GM18499 (cell line): ENCODE data around the gene CEND1.

ENCODE experiments used
- ATAC-seq: cut with Tn5 transposase; IDR thresholded peaks from one replicate; pipeline ENCODE4 v1.9.1; 2021; ENCODE audit warnings: moderate number of reproducible peaks; ENCODE audit not compliant: insufficient read depth, unreplicated experiment

Gene CEND1

DNA sequence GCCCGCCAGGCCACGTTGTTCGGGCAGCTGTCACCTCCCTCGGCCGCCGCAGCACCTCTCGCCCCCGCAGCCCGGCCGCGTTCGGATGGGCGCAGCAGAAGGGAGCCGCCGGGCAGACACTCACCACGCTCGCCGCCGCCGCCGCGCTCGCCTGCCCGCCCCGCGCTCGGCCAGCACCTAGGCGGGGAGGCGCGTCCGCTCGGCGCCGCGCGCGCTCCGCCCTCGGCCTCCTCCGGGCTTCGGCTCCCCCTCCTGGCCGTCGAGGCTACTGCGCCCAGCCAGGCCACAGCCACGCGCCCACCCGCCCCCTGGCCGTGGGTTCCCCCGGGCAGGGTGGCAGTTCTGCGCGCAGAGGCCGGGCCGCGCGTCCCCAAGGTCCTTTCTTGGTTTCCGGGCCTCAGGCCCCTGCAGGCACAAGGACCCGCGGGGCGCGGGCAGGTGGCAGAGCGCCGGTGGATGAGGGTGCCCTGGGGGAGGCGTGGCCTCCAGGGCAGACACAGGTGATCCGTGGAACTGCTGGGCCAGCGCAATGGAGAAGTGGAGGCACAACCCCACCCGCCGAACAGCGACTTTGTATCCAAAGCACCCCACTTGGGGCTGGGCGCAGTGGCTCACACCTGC, 8.3 kb upstream of the CEND1 start, which contains the start of gene SLC25A22:
Gene SLC25A22, minus strand, starts transcription at position 189 of the 621 bp plus-strand sequence. CDS start 3,275 bp downstream, outside the sequence.
- no peak for ATAC-seq

GRCh38 chr11:797296-798092, 7.6 kb upstream of the CEND1 start:
- ATAC-seq: no peak

DNA sequence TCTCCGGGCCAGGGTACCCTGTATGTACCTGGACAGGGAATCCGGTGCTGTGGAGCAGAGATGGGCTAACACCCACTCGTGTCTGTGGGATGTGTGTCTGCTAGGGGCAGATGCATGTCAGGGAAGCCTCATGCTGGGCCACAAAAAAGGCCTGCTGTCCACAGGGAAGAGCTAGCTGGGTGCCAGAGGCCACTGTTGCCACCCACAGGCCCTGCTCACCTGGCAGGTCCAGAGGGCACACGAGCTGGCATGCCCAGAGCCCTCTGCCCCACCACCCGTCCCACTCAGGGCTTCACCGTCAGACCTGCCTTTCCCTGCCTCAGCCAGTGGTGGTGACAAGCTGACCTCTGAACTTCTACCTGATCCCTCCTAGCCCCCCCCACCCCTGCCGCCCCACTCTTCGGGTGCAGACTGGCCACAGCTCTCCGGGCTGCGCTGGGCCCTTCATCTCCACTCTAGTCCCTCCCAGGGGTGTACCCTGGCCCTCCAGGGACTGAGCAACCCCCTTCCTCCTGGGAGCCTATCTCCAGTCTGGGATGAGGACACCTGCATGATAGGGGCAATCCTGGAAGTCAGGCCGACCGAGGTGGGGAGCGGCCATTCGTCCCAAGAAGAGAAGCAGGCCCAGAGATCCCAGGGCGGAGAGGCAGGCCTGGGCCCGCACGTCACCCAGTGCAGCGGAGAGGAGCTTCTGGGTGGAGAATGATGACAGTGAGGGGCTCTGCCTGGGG, 6.8 kb upstream of the CEND1 start:
- ATAC-seq: no peak

GRCh38 chr11:795634-796564, 6.0 kb upstream of the CEND1 start:
- no peak for ATAC-seq

DNA sequence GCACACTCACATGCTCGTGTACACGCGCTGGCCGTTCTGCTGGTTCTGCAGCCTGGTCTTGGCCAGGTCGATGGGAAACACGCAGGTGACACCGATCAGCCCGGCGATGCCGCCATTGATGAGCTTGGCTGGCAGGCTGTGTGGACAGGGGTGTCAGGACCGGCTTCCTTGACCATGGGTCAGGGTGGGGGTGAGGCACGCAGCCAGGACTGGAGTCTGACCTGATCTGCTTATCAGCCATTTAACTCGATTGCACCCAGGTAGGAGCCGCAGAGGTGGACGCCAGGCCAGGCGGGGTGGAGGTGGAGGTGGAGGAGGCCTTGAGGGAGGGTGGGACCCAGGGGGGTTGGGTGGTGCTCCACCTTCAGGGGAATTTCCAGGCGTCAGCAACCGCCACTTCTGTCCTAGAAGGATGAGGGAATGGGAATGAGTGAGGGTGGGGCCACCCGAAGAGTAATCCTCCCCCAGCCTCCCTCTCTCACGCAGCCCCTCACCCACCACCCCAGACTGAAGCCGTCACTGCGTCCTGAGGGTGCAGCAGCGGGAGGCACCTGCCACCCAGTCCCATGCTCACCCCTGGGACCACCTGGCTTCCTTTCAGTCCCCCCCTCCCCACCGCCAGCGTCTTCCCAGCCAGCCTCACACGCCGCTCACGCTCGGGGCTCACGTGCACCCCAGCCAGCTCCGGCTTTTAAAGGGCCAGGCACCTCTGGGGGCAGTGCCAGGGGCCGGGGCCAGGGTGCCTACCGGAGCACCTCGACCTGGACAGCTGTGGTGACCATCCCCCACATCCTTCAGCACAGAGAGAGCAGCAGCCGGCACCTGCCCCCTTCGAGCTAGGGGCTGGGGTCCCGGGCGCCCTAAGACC, 5.1 kb upstream of the CEND1 start:
- no peak for ATAC-seq

GRCh38 chr11:794013-794765, 4.3 kb upstream of the CEND1 start:
- ATAC-seq: no peak

- no peak for ATAC-seq
Observed at GRCh38 chr11:793556-793955, 3.7 kb upstream of the CEND1 start.

DNA sequence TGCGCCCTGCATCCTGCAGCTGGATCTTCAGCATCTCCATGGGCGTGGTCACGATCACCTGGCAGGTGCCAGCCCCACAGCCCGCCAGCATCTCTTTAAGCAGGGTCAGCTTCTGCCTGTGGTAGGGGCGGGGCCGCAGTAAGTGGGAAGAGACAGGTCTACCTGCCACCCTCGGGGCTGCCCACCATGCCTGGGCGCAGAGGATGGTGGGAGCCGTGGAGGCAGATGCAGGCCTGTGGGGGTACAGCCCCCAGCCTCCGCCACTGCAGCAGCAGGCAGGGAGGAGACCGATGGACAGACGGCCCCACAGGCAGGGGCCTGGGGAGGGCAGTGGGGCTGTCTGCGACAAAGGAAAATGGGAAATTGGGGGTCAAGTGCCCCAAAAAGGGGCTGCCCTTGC, 3.0 kb upstream of the CEND1 start:
- no peak for ATAC-seq

GRCh38 chr11:792535-792821, 2.6 kb upstream of the CEND1 start:
- no peak for ATAC-seq

DNA sequence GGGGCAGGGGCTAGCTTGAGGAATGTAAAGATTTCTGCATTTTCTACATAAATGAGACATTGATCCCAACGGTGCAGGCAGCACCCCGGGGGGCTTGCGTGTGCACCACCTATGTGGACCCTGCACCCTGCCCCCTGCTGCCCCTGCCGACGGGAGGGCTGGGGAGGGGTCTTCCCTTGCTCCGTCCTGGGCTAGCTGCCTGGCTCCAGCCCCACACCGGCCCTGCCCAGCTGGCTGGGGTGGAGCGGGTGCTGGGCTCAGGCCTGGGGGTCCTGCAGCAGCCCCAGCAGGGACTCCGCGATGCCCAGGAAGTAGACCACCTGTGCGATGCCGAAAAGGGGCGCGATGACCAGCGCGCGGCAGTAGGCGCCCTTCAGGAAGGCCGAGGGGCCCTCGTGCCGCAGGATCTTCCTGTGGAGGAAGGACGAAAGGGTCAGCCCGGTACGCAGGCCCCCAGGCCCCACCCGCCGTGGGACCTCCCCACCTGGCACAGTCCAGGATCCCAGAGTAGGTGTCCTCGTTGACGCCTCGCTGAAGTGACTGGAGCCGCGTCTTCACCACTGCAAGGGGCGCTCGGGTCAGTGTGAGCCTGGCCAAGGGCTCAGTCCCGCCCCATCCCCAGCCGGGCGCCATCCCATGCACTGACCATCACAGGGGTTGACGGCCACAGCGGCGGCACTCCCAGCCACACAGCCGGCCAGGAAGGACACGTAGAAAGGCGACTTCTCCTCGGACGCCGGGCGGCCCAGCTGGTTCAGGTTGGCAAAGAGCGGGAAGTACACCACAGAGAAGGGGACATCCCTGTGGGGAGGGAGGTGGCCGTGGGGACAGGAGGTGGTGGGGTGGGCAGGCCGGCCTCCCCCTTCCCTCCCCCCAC, 2.0 kb upstream of the CEND1 start:
- ATAC-seq: no peak

- no peak for ATAC-seq
Observed at GRCh38 chr11:790721-791564, 1.1 kb upstream of the CEND1 start.

- no peak for ATAC-seq
Observed at GRCh38 chr11:788953-789940, 643 bp downstream of the CEND1 start.

- ATAC-seq: no peak
Observed at GRCh38 chr11:788009-788640, 1.8 kb downstream of the CEND1 start.

DNA sequence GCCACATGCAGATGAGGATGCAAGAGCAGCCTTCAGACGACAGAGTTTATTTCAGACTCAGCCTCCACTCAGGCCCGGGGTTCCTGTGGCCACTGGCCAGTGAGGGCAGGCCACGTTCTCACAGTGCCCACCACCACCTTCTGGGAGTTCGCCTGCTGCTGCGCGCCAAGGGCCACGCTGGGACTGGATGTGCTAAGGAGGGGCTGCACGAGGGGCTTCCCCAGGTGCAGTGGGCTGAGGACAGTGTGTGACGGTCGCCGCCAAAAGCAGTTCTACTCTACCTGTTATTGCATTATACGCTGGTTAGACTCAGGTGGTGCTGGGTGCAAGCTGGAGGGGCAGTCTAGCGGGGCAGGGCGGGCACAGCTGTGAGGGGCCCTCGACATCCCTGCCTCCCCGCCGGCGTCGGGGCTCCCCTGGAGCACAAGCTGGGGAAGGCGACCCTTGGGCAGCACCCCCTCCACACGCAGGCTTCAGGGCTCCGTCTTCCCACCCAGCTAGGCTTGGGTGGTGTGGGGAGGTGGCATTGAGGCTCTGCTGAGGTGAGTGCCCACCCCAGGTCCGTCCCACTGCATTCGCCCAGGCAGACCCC, 2.7 kb downstream of the CEND1 start:
- no peak for ATAC-seq
